CD4-positive, alpha-beta T cell treated with Interferon gamma for 1 hour (primary cell): ENCODE measurements around the gene ZNF776.
"Not testable (repeated sequence)": the region's sequence is repeated elsewhere in the genome, so short reads cannot be mapped to it uniquely, and the experiment has no call there.

Experiments used
- DNase-seq: peaks from one replicate; pipeline ENCODE4 v3.0.0-alpha.2; 2020

ZNF776 gene

DNA sequence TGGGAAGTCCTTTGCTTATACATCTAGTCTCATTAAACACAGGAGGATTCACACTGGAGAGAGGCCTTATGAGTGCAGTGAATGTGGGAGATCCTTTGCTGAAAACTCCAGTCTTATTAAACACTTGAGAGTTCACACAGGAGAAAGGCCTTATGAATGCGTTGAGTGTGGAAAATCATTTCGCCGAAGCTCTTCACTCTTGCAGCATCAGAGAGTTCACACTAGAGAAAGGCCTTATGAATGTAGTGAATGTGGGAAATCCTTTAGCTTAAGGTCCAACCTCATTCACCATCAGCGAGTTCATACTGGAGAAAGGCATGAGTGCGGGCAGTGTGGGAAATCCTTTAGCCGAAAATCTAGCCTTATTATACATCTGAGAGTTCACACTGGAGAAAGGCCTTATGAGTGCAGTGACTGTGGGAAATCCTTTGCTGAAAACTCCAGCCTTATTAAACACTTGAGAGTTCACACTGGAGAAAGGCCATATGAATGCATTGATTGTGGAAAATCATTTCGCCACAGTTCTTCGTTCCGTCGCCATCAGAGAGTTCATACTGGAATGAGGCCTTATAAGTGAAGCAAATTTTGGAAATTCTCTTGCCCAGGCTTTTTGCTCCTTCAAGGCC, 32.7 kb downstream of the ZNF776 start:
- no peak for DNase-seq

DNA sequence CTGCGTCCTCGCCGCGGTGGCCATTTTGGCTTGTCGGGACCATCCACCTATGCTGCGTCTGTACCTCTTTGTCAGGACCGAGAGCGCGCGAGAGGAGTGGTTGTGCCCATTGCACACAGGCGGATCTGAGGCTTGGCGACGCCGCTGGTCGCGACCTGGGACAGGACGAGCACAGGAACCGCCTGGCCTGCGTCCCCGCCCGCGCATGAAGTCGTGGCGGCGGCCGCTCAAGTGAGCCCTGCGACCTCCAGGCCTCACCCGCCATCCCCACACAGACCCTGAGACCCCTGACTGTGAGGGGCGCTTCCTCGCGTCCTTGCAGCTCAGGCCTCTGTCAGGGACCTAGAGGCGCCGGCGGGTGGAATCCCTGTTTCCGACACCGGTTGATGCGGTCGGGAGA, 39.7 kb downstream of the ZNF776 start:
- no peak for DNase-seq

DNA sequence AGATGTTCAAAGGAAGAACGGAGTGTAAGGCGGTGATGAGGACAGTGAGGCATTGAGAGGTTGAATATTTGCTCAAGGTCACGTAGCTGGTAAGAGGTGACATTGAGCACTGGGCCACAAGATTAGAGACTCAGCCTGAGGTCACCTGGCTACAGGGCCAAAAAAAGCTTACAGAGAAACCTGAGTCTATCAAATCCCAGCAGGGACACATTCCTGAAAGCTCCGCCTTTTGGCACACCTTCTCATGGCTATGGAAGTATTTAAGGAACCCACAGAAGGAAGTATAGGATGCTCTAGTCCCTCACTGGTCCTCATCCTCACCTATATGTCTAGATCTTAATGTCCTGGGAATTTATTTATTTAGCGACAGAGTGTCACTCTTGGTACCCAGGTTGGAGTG, 40.3 kb downstream of the ZNF776 start:
- DNase-seq, result no peak

DNA sequence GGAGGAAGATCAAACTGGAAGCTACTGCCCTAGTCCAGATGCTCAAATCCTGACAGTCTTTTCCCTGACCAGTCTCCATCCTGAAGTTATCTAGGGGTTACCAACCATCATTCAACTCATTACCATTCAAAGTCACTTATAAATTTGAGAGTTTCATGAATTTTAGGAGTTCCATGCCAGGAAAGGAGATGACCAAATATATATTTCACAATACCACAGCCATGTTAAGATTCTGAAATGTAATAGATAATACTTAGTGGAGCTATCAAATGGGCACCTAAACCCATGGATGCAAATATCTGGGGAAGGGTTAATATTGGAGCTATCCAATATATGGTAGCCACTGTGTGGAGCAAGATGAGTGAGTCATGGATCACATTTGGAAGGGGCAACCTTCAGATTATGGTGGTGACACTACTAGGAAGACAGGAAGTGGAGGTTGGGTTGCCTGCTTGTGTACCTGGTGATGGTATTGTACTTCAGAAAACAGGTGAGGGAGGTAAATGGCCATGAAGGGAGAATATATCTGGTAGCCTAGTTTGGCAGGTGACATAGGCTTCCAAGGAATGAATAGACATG, 41.6 kb downstream of the ZNF776 start:
- DNase-seq, result no peak

DNA sequence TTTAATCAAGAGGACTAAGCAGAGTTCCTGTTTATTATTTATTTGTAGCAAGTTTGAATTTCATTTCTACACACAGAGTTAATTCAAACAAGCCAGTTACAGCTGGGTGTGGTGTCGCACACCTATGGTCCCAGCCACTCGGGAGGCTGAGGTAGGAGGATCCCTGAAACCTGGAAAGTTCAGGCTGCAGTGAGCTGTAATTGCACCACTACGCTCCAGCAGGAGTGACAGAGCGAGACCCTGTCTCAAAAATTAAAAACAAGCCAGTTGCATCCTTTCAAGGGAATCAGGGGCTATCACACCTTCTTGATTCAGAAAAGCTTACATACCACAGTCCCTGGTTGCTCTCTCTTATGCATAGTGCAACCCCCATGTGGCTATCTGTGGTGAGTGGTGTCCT, 42.7 kb downstream of the ZNF776 start:
- no peak for DNase-seq

DNA sequence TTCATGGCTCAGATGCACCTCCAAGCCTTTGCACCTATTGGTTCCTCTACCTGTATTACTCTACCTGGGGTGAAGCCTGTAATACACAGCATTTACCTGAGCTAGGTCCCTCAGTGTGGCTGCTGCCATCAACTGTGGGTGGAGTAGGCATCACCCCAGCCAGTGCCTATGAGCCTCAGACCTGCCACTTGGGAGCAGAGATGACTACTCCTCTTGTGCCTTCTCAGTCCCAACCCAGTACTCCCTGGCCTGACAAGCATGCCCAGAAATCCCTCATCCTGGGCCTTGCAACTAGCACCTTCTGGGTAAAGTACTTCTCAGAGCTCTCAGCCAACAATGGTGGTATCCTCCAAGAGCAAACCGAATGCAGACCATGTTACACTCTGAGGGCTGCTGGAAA, 50.0 kb downstream of the ZNF776 start:
- not testable (repeated sequence) for DNase-seq

DNA sequence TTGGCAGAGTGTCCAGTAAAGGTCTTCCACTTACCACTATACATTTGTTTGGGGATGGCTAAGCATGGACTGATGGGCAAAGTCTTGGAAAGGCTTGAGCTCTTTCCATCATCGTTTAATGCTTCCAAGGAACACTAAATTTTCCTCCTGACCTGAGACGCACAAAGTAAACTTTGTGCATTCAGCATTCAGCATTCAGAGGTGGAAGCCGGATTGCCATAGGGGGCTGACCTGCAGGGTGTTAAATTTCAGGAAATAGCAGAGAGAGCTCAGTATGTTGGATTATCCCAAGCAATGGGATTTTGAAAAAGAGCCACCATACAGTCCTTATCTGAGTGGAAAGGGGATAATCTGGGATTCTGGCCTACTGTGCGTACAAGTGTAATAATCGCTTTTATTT, 54.1 kb downstream of the ZNF776 start:
- no peak for DNase-seq

DNA sequence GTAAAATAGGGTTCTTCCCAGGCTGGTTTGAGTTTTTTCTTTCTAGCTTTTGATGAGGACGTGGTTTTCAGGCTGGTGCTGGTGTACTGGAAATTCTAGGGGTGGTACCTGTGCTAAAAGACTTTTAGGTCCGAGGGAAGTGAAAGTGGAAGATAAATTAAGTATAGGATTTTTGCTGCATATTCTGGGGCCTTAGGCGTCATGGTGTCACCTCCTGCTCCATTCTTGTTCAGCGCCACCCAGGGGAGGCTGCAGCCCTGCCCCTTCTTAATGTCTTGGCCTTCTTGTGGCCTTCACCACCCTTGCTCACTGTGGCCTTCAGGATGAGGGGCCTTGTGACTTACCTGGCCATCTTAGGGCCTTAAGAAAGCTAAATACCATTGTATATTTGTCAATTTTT, 55.7 kb downstream of the ZNF776 start:
- peak; percentile 9 for DNase-seq

DNA sequence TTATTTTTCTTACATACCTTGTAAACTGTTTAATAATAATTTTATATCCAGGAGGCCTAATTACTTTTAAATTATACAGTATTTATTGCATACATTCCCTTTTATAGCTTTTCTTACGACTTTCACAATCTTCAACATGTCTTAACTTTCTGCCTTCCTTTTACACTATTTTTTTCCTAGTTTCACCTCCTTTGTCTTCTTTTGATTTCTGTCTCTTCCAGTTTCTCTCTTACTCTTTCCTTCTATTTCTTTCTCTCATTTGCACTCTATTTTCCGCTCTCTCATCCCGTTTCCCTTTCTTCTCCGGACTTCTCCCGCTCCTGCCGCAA, 56.6 kb downstream of the ZNF776 start:
- no peak for DNase-seq

DNA sequence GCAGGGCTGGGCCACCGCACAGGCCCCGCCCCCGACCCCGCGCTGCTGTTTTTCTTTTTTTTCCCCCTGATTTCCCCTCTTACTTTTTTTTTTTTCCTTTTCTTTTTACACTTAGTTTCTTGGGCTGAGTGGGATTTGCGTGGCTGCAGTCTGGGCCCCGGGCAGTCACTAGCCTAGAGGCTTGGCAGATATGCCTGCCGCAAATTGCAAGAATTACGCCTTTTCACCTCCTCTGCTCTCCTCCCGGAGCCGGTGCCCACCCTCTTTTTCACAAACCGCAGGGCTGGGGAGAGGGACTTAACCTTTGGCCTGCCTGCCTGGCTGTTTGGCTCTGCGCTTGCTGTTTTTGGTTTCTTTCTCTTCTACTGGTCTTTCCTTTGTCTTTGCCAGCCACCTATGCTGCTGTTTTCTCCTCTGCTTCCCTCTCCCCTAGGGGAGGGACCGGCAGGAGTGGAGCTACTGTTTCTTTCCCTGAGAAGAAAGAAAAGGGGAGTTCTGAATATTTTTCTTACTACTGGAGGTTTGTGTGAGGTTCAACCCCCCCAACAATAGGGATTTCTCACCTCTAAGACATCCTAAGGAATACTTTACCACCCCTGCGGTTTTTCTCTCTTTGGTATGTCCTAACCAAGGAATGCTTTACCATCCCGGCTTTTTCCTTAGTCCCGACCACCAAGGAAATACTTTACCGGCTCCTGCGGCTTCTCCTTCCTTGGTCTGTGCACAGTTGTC, 57.1 kb downstream of the ZNF776 start:
- no peak for DNase-seq

DNA sequence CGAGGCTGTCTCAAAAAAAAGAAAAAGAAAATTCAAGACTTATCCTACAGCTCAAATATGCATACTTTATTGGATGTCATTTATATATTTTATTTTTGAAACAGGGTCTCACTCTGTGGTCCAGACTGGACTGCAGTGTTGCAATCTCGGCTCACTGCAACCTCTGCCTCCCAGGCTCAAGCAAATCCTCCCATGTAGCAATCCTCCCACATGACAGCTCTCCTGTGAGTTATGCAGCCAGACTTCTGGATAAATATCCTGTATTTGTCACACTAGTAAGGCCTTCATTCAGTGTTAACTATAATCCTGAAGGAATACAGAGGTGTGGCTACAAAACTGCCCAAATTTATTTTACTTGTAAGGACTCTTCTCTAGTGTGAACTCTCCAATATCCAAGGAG, 60.9 kb downstream of the ZNF776 start:
- DNase-seq, result no peak
